GM12878 (cell line): ENCODE results near the gene ZBED3. TPM values are rescaled to one million over a fixed set of nuclear protein-coding genes. Genes with fewer than 3 reads are reported as not detected.

ENCODE experiments used
- ATAC-seq: fragments of 200-7000 bp; cut with Tn5 transposase; 3 replicates; pipeline ENCODE4 v1.9.1; 2020; ENCODE audit warnings: mild to moderate bottlenecking, moderate library complexity
- BruUV-seq: library from RNA; stranded (reverse); fragments of 400-500 nt; replicated peaks from 2 replicates; lab custom pipeline; 2021; lab: Mats Ljungman, UMichigan
- CTCF ChIA-PET: fragments of 300-600 bp; sonication (Branson Sonifier 250); formaldehyde crosslinking; extraction: SDS; loops from one replicate; lab custom pipeline; 2021; ENCODE audit warnings: inconsistent platforms; lab: Yijun Ruan, JAX
- POLR2A ChIA-PET: fragments of 350-600 bp; formaldehyde crosslinking; extraction: SDS; loops from one replicate; lab custom pipeline; 2021; ENCODE audit warnings: inconsistent platforms; lab: Charles Lee
- RAD21 ChIA-PET: fragments of 300-600 bp; sonication (Branson Sonifier 250); formaldehyde crosslinking; loops from one replicate; lab custom pipeline; 2023; ENCODE audit warnings: antibody characterized with exemption; ENCODE audit not compliant: unreplicated experiment; lab: Charles Lee
- SMC1A ChIA-PET: fragments of 300-600 bp; sonication (Branson Sonifier 250); formaldehyde crosslinking; loops from one replicate; lab custom pipeline; 2023; ENCODE audit not compliant: unreplicated experiment, uncharacterized antibody; lab: Charles Lee
- DNase-seq: peaks from one replicate; pipeline ENCODE4 v3.0.0-alpha.2; 2011; ENCODE audit warnings: low read depth, low spot score
- FAIRE-seq: peaks from 3 replicates; lab custom pipeline; 2011; peaks lifted over from hg19 to GRCh38; lab: Jason Lieb, UNC
- H2AFZ ChIP-seq: 2 replicates; pipeline ENCODE4 v1.6.0; 2011; ENCODE audit warnings: low read depth, low read length, control low read depth; ENCODE audit not compliant: control insufficient read depth
- H3K27ac ChIP-seq: 2 replicates; pipeline ENCODE4 v1.5.1; 2011; ENCODE audit warnings: control low read depth; ENCODE audit not compliant: control insufficient read depth, insufficient read depth
- H3K27me3 ChIP-seq, 2 experiments: replicated peaks in 1 of 2; 2 replicates each; pipeline versions ENCODE4 v1.6.0 to v1.6.1; 2011; ENCODE audit warnings: low read length in 1 of 2; ENCODE audit not compliant: control insufficient read depth in 2 of 2, insufficient read depth in 2 of 2
- H3K36me3 ChIP-seq, 2 experiments: 2 replicates each; pipeline ENCODE4 v1.5.1; 2011; ENCODE audit warnings: low read length in 1 of 2; ENCODE audit not compliant: control insufficient read depth in 2 of 2, insufficient read depth in 2 of 2
- H3K4me1 ChIP-seq: 2 replicates; pipeline ENCODE4 v1.6.1; 2011; ENCODE audit warnings: mild to moderate bottlenecking, low read length, moderate library complexity, mixed read lengths; ENCODE audit not compliant: control insufficient read depth, insufficient read depth
- H3K4me2 ChIP-seq: 2 replicates; pipeline ENCODE4 v1.6.0; 2011; ENCODE audit warnings: control low read depth; ENCODE audit not compliant: control insufficient read depth, insufficient read depth
- H3K4me3 ChIP-seq: fragments of 200-600 bp; sonication (generic); 2 replicates; pipeline ENCODE4 v1.5.1; 2016
- H3K79me2 ChIP-seq: 2 replicates; pipeline ENCODE4 v1.6.0; 2011; ENCODE audit warnings: low read length; ENCODE audit not compliant: control insufficient read depth, insufficient read depth
- H3K9ac ChIP-seq: 2 replicates; pipeline ENCODE4 v1.8.0; 2011; ENCODE audit warnings: low read length, control low read depth, mixed read lengths; ENCODE audit not compliant: control insufficient read depth, insufficient read depth
- H3K9me3 ChIP-seq: replicated peaks from 3 replicates; pipeline ENCODE4 v1.5.1; 2011; ENCODE audit warnings: mild to moderate bottlenecking, low read length; ENCODE audit not compliant: control insufficient read depth, insufficient read depth
- H4K20me1 ChIP-seq: 2 replicates; pipeline ENCODE4 v1.6.0; 2011; ENCODE audit not compliant: control insufficient read depth, insufficient read depth
- BACH1 ChIP-seq: fragments of 450-650 bp; IDR thresholded peaks from 2 replicates; pipeline ENCODE4 v1.6.1; 2017; ENCODE audit warnings: mild to moderate bottlenecking, borderline replicate concordance
- BMI1 ChIP-seq: fragments of 450-650 bp; IDR thresholded peaks from 2 replicates; pipeline ENCODE4 v1.6.1; 2016; ENCODE audit warnings: mild to moderate bottlenecking, moderate library complexity, borderline replicate concordance
- CBX3 ChIP-seq: fragments of 200-600 bp; sonication (generic); IDR thresholded peaks from 2 replicates; pipeline ENCODE4 v1.6.1; 2016; ENCODE audit warnings: low read depth, borderline replicate concordance
- CREM ChIP-seq: IDR thresholded peaks from 2 replicates; pipeline ENCODE4 v1.6.1; 2014; ENCODE audit warnings: antibody characterized with exemption, low read depth
- EGR1 ChIP-seq, 2 experiments: IDR thresholded peaks; 1 replicate in 1 of 2; 2 replicates in 1 of 2; pipeline ENCODE4 v1.6.1; 2011 to 2012; ENCODE audit warnings: low read depth in 2 of 2, low read length in 2 of 2, borderline replicate concordance in 1 of 2, mild to moderate bottlenecking in 1 of 2, moderate library complexity in 1 of 2
- JUND ChIP-seq: IDR thresholded peaks from 2 replicates; pipeline ENCODE4 v1.6.1; 2012; ENCODE audit warnings: low read depth, mild to moderate bottlenecking, low read length, improper control_type of control experiment, moderate library complexity
- KLF5 ChIP-seq: fragments of 450-650 bp; IDR thresholded peaks from 2 replicates; pipeline ENCODE4 v1.6.1; 2014; ENCODE audit warnings: mild to moderate bottlenecking; ENCODE audit not compliant: partially characterized antibody
- MXI1 ChIP-seq: fragments of 150-350 bp; IDR thresholded peaks from 2 replicates; pipeline ENCODE4 v1.6.1; 2011; ENCODE audit warnings: low read depth, mild to moderate bottlenecking, inconsistent platforms, low read length, improper control_type of control experiment
- SIX5 ChIP-seq: IDR thresholded peaks from 2 replicates; pipeline ENCODE4 v1.6.1; 2011; ENCODE audit warnings: mild to moderate bottlenecking, low read depth, low read length, moderate library complexity; ENCODE audit not compliant: severe bottlenecking
- SP1 ChIP-seq: IDR thresholded peaks from one replicate; pipeline ENCODE4 v1.6.1; 2011; ENCODE audit warnings: low read depth, low read length
- WGBS: methylation state at CpG from one replicate; pipeline ENCODE4 v1.1.6; 2016; ENCODE audit warnings: low lambda C conversion rate; ENCODE audit not compliant: insufficient replicate concordance, insufficient coverage; ENCODE audit errors: missing lambda C conversion rate; 5-methylcytosine and 5-hydroxymethylcytosine counted together
- in situ Hi-C: fragments of 300-500 bp; cut with MboI; formaldehyde crosslinking; loops from 9 replicates; pipeline ENCODE4 v1.14.3; 2018; ENCODE audit warnings: mixed read lengths
- intact Hi-C: fragments of 100-400 bp; cut with micrococcal nuclease; formaldehyde crosslinking; loops from one replicate; pipeline ENCODE4 v1.14.2; 2022; ENCODE audit not compliant: unreplicated experiment
- polyA plus RNA-seq, 11 experiments: library from polyadenylated mRNA; depleted of rRNA in 4 of 11; unstranded in 6 of 11; stranded (reverse) in 5 of 11; fragments of >200 nt; fragmentation: Nextera tagmentation in 4 of 11; fragmentation: Illumina TruSeq in 1 of 11; extraction: Ambion mirVana in 4 of 11; extraction: Trizol in 1 of 11; gene quantifications; 1 replicate in 1 of 11; 2 replicates in 10 of 11; pipeline versions ENCODE4 v1.2.1 to v1.2.3, GENCODE V29; 2011 to 2016; ENCODE audit warnings: inconsistent platforms in 2 of 11, missing spikeins in 2 of 11, low read depth in 1 of 11
- total RNA-seq, 4 experiments: library from RNA; depleted of rRNA in 3 of 4; stranded (reverse); fragments of >200 nt in 3 of 4; fragmentation: Illumina TruSeq in 1 of 4; extraction: Trizol in 1 of 4; gene quantifications; 2 replicates each; pipeline versions ENCODE4 v1.2.1 to v1.2.3, GENCODE V29; 2013 to 2021
- TF ChIP-seq, protein P1 (sequence below): fragments of 450-650 bp; IDR thresholded peaks from 2 replicates; pipeline ENCODE4 v1.6.1; 2018; ENCODE audit warnings: borderline replicate concordance, mild to moderate bottlenecking; ENCODE audit not compliant: partially characterized antibody
- TF ChIP-seq, protein P2 (sequence below): IDR thresholded peaks from 2 replicates; pipeline ENCODE4 v1.6.1; 2012; ENCODE audit warnings: low read length, inconsistent platforms
- TF ChIP-seq, protein P3 (sequence below): IDR thresholded peaks from 2 replicates; pipeline ENCODE4 v1.6.1; 2011; ENCODE audit warnings: low read depth, mild to moderate bottlenecking, low read length, moderate library complexity, borderline replicate concordance; ENCODE audit errors: extremely low read depth
- TF ChIP-seq, protein P4 (sequence below): fragments of 450-650 bp; IDR thresholded peaks from 2 replicates; pipeline ENCODE4 v1.6.1; 2018; ENCODE audit warnings: mild to moderate bottlenecking, low read depth, moderate library complexity; ENCODE audit not compliant: partially characterized antibody

The ZBED3 gene
- total and polyA plus RNA-seq, 10 of the 15 experiments (the other 5 are each of a cell fraction or from before 2014, with no cell fraction given): 1.0 to 16.9 (median 2.5) TPM

DNA sequence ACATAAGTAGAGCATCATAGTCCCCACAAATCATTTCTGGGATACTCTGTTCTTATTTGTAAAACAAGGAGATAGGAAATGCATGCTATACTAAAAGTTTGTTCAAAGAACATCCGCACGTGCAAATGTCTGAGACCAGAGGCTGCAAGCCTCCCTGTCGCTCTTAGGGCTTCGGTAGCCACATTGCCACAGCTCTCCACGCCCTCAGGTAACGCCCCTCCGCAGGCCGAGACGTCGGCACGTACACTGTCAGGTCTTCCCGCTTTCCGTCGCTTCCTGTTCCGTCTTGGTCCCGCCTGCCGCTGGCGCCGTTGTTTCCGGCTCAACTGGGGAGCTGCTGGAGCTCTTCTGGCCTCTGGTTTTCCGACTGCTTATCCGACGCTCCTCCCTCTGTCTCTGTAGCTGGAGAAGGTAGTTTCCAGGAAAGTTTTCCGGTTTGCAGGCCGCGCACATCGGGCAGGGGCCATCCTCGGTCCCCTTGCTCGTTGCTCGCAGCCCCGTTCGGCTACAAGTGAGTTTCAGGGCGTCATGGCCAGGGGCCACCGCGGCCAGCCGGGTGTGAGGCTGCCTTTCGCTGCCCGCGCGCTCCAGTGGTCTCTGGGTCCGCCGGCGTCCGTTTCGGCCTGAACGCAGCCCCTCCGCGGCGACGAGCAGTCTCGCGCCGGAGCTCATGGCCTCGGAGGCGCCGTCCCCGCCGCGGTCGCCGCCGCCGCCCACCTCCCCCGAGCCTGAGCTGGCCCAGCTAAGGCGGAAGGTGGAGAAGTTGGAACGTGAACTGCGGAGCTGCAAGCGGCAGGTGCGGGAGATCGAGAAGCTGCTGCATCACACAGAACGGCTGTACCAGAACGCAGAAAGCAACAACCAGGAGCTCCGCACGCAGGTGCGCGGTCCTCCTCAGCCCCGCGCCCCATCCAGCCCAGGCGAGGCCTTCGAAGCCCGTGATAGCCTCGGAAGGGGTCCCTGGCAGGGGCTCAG is 56.7 kb downstream of the ZBED3 start, which contains the start of gene AGGF1:
Gene AGGF1, plus strand, starts transcription at position 308 of the 975 bp plus-strand sequence. Its CDS starts 363 bp downstream, at position 671.
- peak; percentile 81 for FAIRE-seq
- TF ChIP-seq CBX3 (no peak), JUND (no peak), KLF5 (no peak), EGR1 (IDR thresholded peaks at IDR 0.05; ENCODE audit: borderline replicate concordance in 1 of 2, low read depth in 2 of 2, low read length in 2 of 2) (peak; percentile 30 to 83; a peak in 2 of 3 replicates), BACH1 (peak; percentile 8; the same call in 1 of the 2 replicates), MXI1 (peak; percentile 90), BMI1 (no peak), SIX5 (peak; percentile 30), CREM (peak; percentile 80), SP1 (peak; percentile 31)
- TF ChIP-seq, protein P1, sequence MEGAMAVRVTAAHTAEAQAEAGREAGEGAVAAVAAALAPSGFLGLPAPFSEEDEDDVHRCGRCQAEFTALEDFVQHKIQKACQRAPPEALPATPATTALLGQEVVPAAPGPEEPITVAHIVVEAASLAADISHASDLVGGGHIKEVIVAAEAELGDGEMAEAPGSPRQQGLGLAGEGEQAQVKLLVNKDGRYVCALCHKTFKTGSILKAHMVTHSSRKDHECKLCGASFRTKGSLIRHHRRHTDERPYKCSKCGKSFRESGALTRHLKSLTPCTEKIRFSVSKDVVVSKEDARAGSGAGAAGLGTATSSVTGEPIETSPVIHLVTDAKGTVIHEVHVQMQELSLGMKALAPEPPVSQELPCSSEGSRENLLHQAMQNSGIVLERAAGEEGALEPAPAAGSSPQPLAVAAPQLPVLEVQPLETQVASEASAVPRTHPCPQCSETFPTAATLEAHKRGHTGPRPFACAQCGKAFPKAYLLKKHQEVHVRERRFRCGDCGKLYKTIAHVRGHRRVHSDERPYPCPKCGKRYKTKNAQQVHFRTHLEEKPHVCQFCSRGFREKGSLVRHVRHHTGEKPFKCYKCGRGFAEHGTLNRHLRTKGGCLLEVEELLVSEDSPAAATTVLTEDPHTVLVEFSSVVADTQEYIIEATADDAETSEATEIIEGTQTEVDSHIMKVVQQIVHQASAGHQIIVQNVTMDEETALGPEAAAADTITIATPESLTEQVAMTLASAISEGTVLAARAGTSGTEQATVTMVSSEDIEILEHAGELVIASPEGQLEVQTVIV: no peak
- TF ChIP-seq, protein P2, sequence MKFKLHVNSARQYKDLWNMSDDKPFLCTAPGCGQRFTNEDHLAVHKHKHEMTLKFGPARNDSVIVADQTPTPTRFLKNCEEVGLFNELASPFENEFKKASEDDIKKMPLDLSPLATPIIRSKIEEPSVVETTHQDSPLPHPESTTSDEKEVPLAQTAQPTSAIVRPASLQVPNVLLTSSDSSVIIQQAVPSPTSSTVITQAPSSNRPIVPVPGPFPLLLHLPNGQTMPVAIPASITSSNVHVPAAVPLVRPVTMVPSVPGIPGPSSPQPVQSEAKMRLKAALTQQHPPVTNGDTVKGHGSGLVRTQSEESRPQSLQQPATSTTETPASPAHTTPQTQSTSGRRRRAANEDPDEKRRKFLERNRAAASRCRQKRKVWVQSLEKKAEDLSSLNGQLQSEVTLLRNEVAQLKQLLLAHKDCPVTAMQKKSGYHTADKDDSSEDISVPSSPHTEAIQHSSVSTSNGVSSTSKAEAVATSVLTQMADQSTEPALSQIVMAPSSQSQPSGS: no peak
- TF ChIP-seq, protein P3, sequence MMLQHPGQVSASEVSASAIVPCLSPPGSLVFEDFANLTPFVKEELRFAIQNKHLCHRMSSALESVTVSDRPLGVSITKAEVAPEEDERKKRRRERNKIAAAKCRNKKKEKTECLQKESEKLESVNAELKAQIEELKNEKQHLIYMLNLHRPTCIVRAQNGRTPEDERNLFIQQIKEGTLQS: no peak
- TF ChIP-seq, protein P4, sequence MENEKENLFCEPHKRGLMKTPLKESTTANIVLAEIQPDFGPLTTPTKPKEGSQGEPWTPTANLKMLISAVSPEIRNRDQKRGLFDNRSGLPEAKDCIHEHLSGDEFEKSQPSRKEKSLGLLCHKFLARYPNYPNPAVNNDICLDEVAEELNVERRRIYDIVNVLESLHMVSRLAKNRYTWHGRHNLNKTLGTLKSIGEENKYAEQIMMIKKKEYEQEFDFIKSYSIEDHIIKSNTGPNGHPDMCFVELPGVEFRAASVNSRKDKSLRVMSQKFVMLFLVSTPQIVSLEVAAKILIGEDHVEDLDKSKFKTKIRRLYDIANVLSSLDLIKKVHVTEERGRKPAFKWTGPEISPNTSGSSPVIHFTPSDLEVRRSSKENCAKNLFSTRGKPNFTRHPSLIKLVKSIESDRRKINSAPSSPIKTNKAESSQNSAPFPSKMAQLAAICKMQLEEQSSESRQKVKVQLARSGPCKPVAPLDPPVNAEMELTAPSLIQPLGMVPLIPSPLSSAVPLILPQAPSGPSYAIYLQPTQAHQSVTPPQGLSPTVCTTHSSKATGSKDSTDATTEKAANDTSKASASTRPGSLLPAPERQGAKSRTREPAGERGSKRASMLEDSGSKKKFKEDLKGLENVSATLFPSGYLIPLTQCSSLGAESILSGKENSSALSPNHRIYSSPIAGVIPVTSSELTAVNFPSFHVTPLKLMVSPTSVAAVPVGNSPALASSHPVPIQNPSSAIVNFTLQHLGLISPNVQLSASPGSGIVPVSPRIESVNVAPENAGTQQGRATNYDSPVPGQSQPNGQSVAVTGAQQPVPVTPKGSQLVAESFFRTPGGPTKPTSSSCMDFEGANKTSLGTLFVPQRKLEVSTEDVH: peak; percentile 68

More for the DNA sequence above, 56.7 kb downstream of the ZBED3 start, which contains the start of gene AGGF1:
- RAD21 ChIA-PET: interaction anchor here (0.6 to 1.9 kb wide), 9 partner anchors 47 to 461 kb away, joined by 3 to 6 read pairs (median 3); partner anchors contain the start of genes WDR41 and ZBED3
- Histone ChIP-seq H2AFZ (peak within 1 kb of the TSS; percentile 89), H3K79me2 (peaks cover 20% of the 10 kb centered on the region), H3K36me3 (no peaks in the 10 kb centered on the region), H3K4me2 (peak within 1 kb of the TSS; percentile 79), H3K27ac (peak within 1 kb of the TSS; percentile 93), H3K4me1 (no peaks in the 10 kb centered on the region), H4K20me1 (no peaks in the 10 kb centered on the region), H3K9me3 (peaks cover 11% of the 10 kb centered on the region; the same call in 2 of the 3 replicates), H3K27me3 (no peaks in the 10 kb centered on the region), H3K4me3 (peak within 1 kb of the TSS; percentile 90), H3K9ac (peak within 1 kb of the TSS; percentile 94)
- BruUV-seq: TSS peak; percentile 84
- CTCF ChIA-PET: interaction anchor here (0.8 to 2.2 kb wide), 5 partner anchors 14 to 162 kb away, joined by 3 to 8 read pairs (median 4); no protein-coding TSS in a partner anchor
- peak; percentile 98 for ATAC-seq
- under 1% methylated on average over 80 of the region's 82 CpGs for WGBS
- SMC1A ChIA-PET: interaction anchor here (0.6 to 1.6 kb wide), 5 partner anchors 14 to 744 kb away, joined by 3 to 4 read pairs (median 4); no protein-coding TSS in a partner anchor
- in situ Hi-C loops (no loop called here), intact Hi-C loops (no loop called here)
- DNase-seq: peak; percentile 76
- POLR2A ChIA-PET: interaction anchor here (0.5 to 0.9 kb wide), 4 partner anchors 55 to 606 kb away, joined by 3 to 4 read pairs (median 4); no protein-coding TSS in a partner anchor
